Activated CD8-positive, alpha-beta memory T cell treated with anti-CD3 and anti-CD28 coated beads for 24 hours (primary cell): ENCODE results near the gene SWAP70.

Experiments
- DNase-seq: peaks from one replicate; pipeline ENCODE4 v3.0.0-alpha.2; 2020

Gene SWAP70

GRCh38 chr11:9651899-9652748, 11.8 kb upstream of the SWAP70 start:
- DNase-seq: no peak

GRCh38 chr11:9653871-9654270, 10.0 kb upstream of the SWAP70 start:
- DNase-seq: no peak

GRCh38 chr11:9656864-9657263, 7.0 kb upstream of the SWAP70 start:
- DNase-seq: no peak

DNA sequence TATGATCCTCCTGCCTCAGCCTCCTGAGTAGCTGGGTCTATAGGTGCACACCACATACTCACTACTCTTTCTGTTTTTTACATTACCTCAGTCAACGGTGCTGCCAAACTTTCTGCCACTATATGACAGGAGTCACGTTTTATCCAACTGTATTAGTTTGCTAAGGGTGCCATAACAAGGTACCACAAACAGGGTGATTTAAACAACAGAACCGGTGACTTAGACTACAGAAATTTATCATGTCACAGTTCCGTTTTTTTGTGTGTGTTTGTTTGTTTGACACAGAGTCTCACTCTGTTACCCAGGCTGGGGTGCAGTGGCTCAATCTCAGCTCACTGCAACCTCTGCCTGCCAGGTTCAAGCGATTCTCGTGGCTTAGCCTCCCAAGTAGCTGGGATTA, 6.3 kb upstream of the SWAP70 start:
- no peak for DNase-seq

DNA sequence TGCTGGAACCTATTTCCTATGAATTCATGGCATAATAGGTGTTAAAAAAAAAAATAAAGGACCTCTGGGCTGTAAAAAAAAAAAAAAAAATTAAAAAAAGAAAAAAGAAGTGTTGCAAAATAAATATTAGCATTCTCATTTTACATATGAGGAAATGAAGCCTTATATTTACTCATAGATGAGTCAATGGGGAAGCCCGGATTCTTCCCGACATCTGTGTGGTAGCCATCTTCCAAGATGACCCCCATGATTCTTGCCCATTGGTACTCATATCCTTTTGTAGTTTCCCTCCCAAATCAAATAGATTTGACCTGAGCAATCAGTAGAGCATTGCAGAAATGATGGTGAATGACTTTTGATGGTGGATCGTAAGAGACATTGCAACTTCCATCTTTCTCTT, 3.0 kb upstream of the SWAP70 start:
- no peak for DNase-seq

- DNase-seq: no peak
These were observed 1.6 kb upstream of the SWAP70 start for GRCh38 chr11:9662273-9662672.

- peak; percentile 64 for DNase-seq
These were observed 647 bp downstream of the SWAP70 start for GRCh38 chr11:9664276-9665171.

- no peak for DNase-seq
These were observed 1.9 kb downstream of the SWAP70 start for GRCh38 chr11:9665749-9666148.

DNA sequence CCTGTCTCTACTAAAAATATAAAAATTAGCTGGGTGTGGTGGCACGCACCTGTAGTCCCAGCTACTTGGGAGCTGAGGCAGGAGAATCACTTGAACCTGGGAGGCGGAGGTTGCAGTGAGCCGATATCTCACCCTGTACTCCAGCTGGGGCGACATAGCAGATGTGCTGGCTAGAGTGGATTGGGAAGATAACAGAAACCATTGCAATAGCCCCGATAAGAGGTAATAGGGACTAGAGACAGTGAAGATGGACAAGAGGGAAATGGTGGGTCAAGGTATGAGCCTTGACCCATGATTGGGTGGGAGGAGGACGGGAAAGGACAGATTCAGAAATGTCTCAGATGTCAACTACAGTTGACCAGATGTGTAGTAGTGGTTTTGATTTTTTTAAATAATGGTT, 6.1 kb downstream of the SWAP70 start:
- no peak for DNase-seq

DNA sequence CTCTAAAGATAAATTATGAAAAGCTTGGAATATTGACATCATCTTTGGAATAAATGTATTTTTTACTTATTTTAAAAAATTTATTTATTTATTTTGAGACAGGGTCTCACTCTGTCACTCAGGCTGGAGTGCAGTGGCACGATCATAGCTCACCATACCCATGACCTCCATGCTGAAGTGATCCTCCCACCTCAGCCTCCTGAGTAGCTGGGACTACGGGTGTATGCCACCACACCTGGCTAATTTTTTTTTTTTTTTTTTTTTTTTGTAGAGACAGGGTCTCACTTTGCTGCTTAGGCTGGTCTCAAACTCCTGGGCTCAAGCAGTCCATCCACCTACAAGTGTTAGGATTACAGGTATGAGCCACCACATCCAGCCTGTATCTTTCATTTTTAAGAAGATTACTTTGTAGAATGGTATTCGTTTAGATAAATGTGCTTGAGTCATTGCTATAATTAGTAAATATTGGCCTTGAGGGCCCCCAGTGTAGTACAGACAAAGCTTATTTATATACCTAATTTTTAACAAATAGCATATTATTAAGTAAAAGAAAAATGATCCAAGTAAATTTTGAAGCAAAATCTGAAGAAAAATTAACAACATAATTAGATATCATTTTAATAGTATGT, 8.5 kb downstream of the SWAP70 start:
- DNase-seq: no peak

- DNase-seq: no peak
These were observed 9.0 kb downstream of the SWAP70 start for GRCh38 chr11:9672918-9673317.

DNA sequence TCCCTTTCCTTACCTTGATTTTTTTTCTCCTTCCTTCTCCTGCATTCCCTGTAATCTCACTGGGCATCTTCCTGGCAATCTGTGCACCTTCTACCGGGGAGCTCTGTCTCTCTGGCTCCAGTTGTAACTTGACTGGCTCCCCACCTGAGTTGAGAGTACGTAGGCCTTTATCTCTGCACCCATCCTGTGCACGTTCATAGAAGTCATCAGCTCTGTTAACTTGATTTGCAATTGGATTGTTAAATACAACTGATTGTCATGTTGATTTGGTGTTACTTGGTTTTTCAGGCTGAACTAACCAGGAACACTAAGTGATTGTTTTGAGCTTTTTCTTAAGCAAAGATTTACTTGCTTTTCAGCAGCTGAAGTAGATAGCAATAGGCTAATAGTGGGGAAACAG, 11.8 kb downstream of the SWAP70 start:
- DNase-seq: no peak

DNA sequence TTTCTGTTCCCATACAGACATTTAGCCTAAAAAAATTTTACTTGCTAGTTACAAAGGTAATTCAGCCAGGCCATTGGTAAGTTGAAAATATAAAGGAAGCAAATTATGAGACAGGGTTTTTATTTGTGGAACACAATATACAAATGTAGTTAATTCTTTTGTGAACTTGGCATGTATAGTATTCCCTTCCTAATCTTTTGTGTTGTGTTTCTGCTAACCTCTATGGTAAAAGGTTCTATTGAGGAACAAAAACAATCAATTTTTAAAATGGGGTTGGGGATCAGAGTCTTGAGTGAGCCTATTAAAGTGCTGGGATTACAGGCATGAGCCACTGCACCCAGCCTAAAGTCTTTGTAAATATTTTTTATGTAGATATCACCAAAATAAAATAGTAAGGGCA, 14.1 kb downstream of the SWAP70 start:
- DNase-seq: no peak

DNA sequence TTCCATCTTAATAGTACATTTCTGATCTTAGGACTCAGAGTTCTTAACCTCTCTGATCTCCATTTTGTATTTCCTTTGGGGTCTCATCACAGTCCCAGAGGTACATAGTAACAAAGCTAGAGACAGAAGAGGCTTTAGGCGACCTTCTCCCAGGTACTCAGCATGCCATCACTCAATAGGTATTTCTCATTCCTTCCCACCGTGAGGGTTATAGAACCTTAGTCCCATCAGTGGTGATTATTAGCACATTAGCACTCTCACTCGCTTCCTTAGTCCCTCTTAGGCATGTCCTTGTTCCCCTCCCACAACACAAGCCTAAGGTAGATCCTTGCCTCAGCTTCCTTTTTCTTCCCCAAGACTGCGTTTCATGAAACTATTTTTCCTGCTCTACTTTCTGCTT, 14.7 kb downstream of the SWAP70 start:
- DNase-seq: no peak

DNA sequence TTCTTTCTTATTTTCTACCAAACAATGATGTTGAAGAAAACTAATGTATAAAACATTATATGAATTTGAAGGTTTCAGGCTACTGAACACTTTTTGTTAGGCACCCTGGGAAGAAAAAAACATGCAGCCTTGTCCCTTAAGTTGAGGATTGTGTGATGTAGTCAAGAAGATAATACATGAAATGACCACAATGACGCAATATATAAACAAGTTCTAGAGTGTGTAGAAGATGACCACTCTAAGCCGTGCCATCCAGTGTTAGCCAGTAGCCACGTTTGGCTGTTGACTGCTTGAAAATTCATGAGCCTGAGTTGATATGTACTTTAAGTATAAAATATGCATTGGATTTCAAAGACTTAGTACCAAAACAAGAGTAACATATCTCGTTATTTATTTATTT, 16.2 kb downstream of the SWAP70 start:
- DNase-seq: no peak

GRCh38 chr11:9681583-9682372, 17.9 kb downstream of the SWAP70 start:
- no peak for DNase-seq

DNA sequence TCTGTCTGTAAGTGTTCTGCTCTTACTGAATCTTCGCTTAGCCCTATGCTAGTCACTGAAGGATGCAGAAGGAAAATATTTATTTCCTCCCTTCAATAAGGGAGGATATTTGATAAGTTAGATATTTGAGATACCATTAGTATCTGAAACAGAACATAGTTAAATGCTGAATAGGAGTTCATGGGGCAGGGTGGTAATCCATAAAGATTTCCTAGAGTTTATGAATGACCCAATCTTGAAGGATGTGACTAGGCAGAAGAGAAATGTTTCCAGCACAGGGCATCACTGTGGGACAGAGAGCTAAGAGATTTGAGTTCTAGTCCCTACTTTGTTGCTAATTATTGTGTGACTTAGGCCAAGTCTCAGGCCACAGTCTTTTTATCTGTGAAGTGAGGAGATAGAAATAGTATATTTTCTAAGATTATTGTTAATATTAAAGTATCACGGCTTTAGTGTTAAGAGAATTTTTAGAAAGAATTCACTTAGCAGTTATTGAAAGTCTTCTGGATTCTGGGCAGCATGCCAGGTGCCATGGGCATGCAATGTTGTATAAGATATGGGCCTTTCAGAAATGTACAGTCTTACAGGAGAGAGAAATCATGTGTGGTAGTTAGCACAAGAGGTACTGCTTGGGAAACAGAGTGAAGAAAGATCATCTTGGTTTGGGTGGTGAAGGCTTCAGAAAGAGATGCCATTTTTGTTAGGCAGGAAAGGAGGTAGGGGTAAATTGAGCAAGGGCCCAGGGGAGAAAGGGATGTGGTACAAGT, 24.0 kb downstream of the SWAP70 start:
- no peak for DNase-seq

- DNase-seq: no peak
These were observed 25.0 kb downstream of the SWAP70 start for GRCh38 chr11:9688716-9689511.

GRCh38 chr11:9689721-9690120, 25.8 kb downstream of the SWAP70 start:
- DNase-seq: no peak

GRCh38 chr11:9691865-9692264, 28.0 kb downstream of the SWAP70 start:
- no peak for DNase-seq

DNA sequence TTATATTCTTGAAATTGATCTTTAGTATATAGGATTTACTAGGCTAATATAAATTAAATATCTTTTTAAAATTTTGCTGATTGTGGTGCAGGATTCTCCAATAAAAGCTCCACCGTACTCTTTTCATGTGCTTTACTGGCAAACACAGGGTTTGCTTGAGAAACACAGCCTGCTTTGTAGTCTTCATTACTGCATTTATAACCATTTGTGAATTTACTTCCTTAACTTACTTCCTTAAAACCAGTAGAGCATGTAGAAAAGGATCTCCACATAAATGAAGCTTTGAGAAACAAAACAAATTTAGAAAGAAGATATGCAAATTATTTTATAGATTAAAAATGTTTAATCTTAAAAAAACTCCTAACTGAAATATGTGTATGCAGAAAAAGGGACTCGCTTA, 28.8 kb downstream of the SWAP70 start:
- DNase-seq: no peak
